ENCODE data around the gene MDGA2. TPM values are rescaled to one million over a fixed set of nuclear protein-coding genes. Genes with fewer than 3 reads are reported as not detected.
"Not testable (repeated sequence)": the region's sequence is repeated elsewhere in the genome, so short reads cannot be mapped to it uniquely, and the experiment has no call there.

The MDGA2 gene
- total RNA-seq, 2 donors from 2014 or later, result 0.82 to 8.8 TPM

- DNase-seq, result no peak
- Mint-ChIP-seq H3K27me3 (ENCODE audit: insufficient read depth) (no peaks in the 10 kb centered on the region), H3K4me3 (no peak overlapping the region), H3K9me3 (no peaks in the 10 kb centered on the region), H3K27ac (no peak overlapping the region), H3K36me3 (ENCODE audit: low read depth) (peaks cover 7% of the 10 kb centered on the region), H3K4me1 (peaks cover 4% of the 10 kb centered on the region)
- no peak overlapping the region for H3K27ac ChIP-seq (ENCODE audit: low read depth, low read length)
- TF ChIP-seq CTCF (conservative IDR thresholded peaks at IDR 0.05), result peak; percentile 66
- no peak overlapping the region for H3K9ac ChIP-seq (ENCODE audit: extremely low read depth, low read length, poor library complexity, severe bottlenecking)
- H3K9me3 ChIP-seq (ENCODE audit: control insufficient read depth, low read length), result no peaks in the 10 kb centered on the region
- H3K36me3 ChIP-seq (ENCODE audit: control insufficient read depth, insufficient read depth, low read length), result no peaks in the 10 kb centered on the region
- 92 to 100% methylated on average over 3 of the region's 3 CpGs for WGBS, 2 experiments (ENCODE audit: insufficient coverage in 1 of 2, insufficient read length in 1 of 2)
- H3K4me1 ChIP-seq (ENCODE audit: control insufficient read depth, insufficient read depth, low read length), result no peaks in the 10 kb centered on the region
- H3K4me3 ChIP-seq (ENCODE audit: low read length), result no peak overlapping the region
- no peaks in the 10 kb centered on the region for H3K27me3 ChIP-seq (ENCODE audit: control insufficient read depth, insufficient read depth, low read length, poor library complexity, severe bottlenecking)
These were observed 754.9 kb downstream of the MDGA2 start for GRCh38 chr14:46920542-46920941.

- H3K4me3 Mint-ChIP-seq; H3K36me3 Mint-ChIP-seq (ENCODE audit: low read depth); H3K36me3 ChIP-seq (ENCODE audit: control insufficient read depth, insufficient read depth, low read length); H3K9ac ChIP-seq (ENCODE audit: extremely low read depth, low read length, poor library complexity, severe bottlenecking); H3K27ac ChIP-seq (ENCODE audit: low read depth, low read length); H3K27ac Mint-ChIP-seq; H3K4me1 Mint-ChIP-seq; H3K4me3 ChIP-seq (ENCODE audit: low read length); H3K9me3 ChIP-seq (ENCODE audit: control insufficient read depth, low read length); H3K27me3 ChIP-seq (ENCODE audit: control insufficient read depth, insufficient read depth, low read length, poor library complexity, severe bottlenecking); H3K4me1 ChIP-seq (ENCODE audit: control insufficient read depth, insufficient read depth, low read length); H3K9me3 Mint-ChIP-seq; H3K27me3 Mint-ChIP-seq (ENCODE audit: insufficient read depth): not testable (repeated sequence)
- DNase-seq, result peak; percentile 63
- 81% methylated on average over 3 of the region's 4 CpGs; no CpG with 5 or more reads in 1 of the 2 experiments for WGBS, 2 experiments (ENCODE audit: insufficient coverage in 1 of 2, insufficient read length in 1 of 2)
These were observed 759.9 kb downstream of the MDGA2 start for GRCh38 chr14:46915539-46915938.

GRCh38 chr14:46902837-46903236 lies 772.6 kb downstream of the MDGA2 start:
- Mint-ChIP-seq H3K4me3 (no peak overlapping the region), H3K36me3 (ENCODE audit: low read depth) (no peaks in the 10 kb centered on the region), H3K4me1 (no peaks in the 10 kb centered on the region), H3K27me3 (ENCODE audit: insufficient read depth) (no peaks in the 10 kb centered on the region), H3K9me3 (no peaks in the 10 kb centered on the region), H3K27ac (peak overlapping the region; percentile 35)
- no peaks in the 10 kb centered on the region for H3K27me3 ChIP-seq (ENCODE audit: control insufficient read depth, insufficient read depth, low read length, poor library complexity, severe bottlenecking)
- H3K4me1 ChIP-seq (ENCODE audit: control insufficient read depth, insufficient read depth, low read length), result no peaks in the 10 kb centered on the region
- 56% methylated on average over 6 of the region's 6 CpGs; no CpG with 5 or more reads in 1 of the 2 experiments for WGBS, 2 experiments (ENCODE audit: insufficient coverage in 1 of 2, insufficient read length in 1 of 2)
- no peak for TF ChIP-seq CTCF (conservative IDR thresholded peaks at IDR 0.05)
- H3K27ac ChIP-seq (ENCODE audit: low read depth, low read length), result no peak overlapping the region
- no peaks in the 10 kb centered on the region for H3K36me3 ChIP-seq (ENCODE audit: control insufficient read depth, insufficient read depth, low read length)
- H3K4me3 ChIP-seq (ENCODE audit: low read length), result no peak overlapping the region
- H3K9ac ChIP-seq (ENCODE audit: extremely low read depth, low read length, poor library complexity, severe bottlenecking), result no peak overlapping the region
- DNase-seq, result peak; percentile 63
- H3K9me3 ChIP-seq (ENCODE audit: control insufficient read depth, low read length), result no peaks in the 10 kb centered on the region

- no peak overlapping the region for H3K9ac ChIP-seq (ENCODE audit: extremely low read depth, low read length, poor library complexity, severe bottlenecking)
- TF ChIP-seq CTCF (conservative IDR thresholded peaks at IDR 0.05), result no peak
- Mint-ChIP-seq H3K9me3 (no peaks in the 10 kb centered on the region), H3K36me3 (ENCODE audit: low read depth) (no peaks in the 10 kb centered on the region), H3K27ac (no peak overlapping the region), H3K4me3 (no peak overlapping the region), H3K4me1 (peaks cover 15% of the 10 kb centered on the region), H3K27me3 (ENCODE audit: insufficient read depth) (no peaks in the 10 kb centered on the region)
- H3K4me3 ChIP-seq (ENCODE audit: low read length), result no peak overlapping the region
- no peaks in the 10 kb centered on the region for H3K27me3 ChIP-seq (ENCODE audit: control insufficient read depth, insufficient read depth, low read length, poor library complexity, severe bottlenecking)
- H3K9me3 ChIP-seq (ENCODE audit: control insufficient read depth, low read length), result no peaks in the 10 kb centered on the region
- no peaks in the 10 kb centered on the region for H3K4me1 ChIP-seq (ENCODE audit: control insufficient read depth, insufficient read depth, low read length)
- H3K36me3 ChIP-seq (ENCODE audit: control insufficient read depth, insufficient read depth, low read length), result no peaks in the 10 kb centered on the region
- no peak for DNase-seq
- no peak overlapping the region for H3K27ac ChIP-seq (ENCODE audit: low read depth, low read length)
These were observed 780.9 kb downstream of the MDGA2 start for GRCh38 chr14:46894476-46894875.
